Panc1 (cell line): ENCODE data around the gene EPHB2. TPM values are rescaled to one million over a fixed set of nuclear protein-coding genes. Genes with fewer than 3 reads are reported as not detected.
A peak's percentile ranks its signal among the peaks of the same experiment; 100 is the strongest.

Source experiments
- ATAC-seq: fragments of 200-7000 bp; cut with Tn5 transposase; 2 replicates; pipeline ENCODE4 v1.9.1; 2020; ENCODE audit warnings: mild to moderate bottlenecking, moderate library complexity
- BruUV-seq: library from RNA; stranded (reverse); fragments of 400-500 nt; replicated peaks from 2 replicates; lab custom pipeline; 2021; lab: Mats Ljungman, UMichigan
- CTCF ChIA-PET: fragments of 300-600 bp; sonication (Branson Sonifier 250); formaldehyde crosslinking; loops from one replicate; lab custom pipeline; 2022; ENCODE audit warnings: antibody characterized with exemption; lab: Charles Lee
- POLR2A ChIA-PET: fragments of 300-600 bp; sonication (Branson Sonifier 250); formaldehyde crosslinking; loops from one replicate; lab custom pipeline; 2022; ENCODE audit warnings: antibody characterized with exemption; lab: Charles Lee
- DNase-seq: peaks from one replicate; pipeline ENCODE4 v3.0.0-alpha.2; 2010; ENCODE audit warnings: low read depth, low spot score
- H3K27ac ChIP-seq: 2 replicates; pipeline ENCODE4 v1.5.1; 2011; ENCODE audit warnings: mild to moderate bottlenecking, low read length, inconsistent platforms
- H3K27me3 ChIP-seq: fragments of 200-500 bp; sonication (Bioruptor generic); 2 replicates; pipeline ENCODE4 v1.6.0; 2014; ENCODE audit warnings: low read length, inconsistent platforms; ENCODE audit not compliant: control insufficient read depth, insufficient read depth
- H3K36me3 ChIP-seq: fragments of 200-500 bp; sonication (Bioruptor generic); 2 replicates; pipeline ENCODE4 v1.5.1; 2014; ENCODE audit warnings: inconsistent platforms, mild to moderate bottlenecking, low read length, moderate library complexity; ENCODE audit not compliant: control insufficient read depth, insufficient read depth
- H3K4me1 ChIP-seq: 2 replicates; pipeline ENCODE4 v1.5.1; 2011; ENCODE audit warnings: inconsistent platforms, mild to moderate bottlenecking, low read length, moderate library complexity; ENCODE audit not compliant: control insufficient read depth, insufficient read depth
- H3K4me3 ChIP-seq, 2 experiments: 2 replicates each; pipeline ENCODE4 v1.5.1; 2011 to 2012; ENCODE audit warnings: low read depth in 2 of 2, low read length in 2 of 2, mild to moderate bottlenecking in 2 of 2, inconsistent platforms in 1 of 2, moderate library complexity in 1 of 2
- H3K9me3 ChIP-seq: fragments of 200-500 bp; sonication (Bioruptor generic); 2 replicates; pipeline ENCODE4 v1.5.1; 2014; ENCODE audit warnings: low read depth, mild to moderate bottlenecking, inconsistent platforms, low read length, moderate library complexity; ENCODE audit not compliant: control insufficient read depth, insufficient read depth
- CTCF ChIP-seq: fragments of 450-650 bp; IDR thresholded peaks from 2 replicates; pipeline ENCODE4 v1.5.1; 2017; ENCODE audit warnings: mild to moderate bottlenecking
- POLR2AphosphoS5 ChIP-seq: IDR thresholded peaks from 2 replicates; pipeline ENCODE4 v1.6.1; 2012; ENCODE audit warnings: mild to moderate bottlenecking, low read depth, low read length, moderate library complexity
- REST ChIP-seq, 2 experiments: IDR thresholded peaks; 2 replicates each; pipeline ENCODE4 v1.6.1; 2011 to 2012; ENCODE audit warnings: low read depth in 2 of 2, control low read depth in 1 of 2, low read length in 1 of 2, mild to moderate bottlenecking in 1 of 2, moderate library complexity in 1 of 2; ENCODE audit not compliant: insufficient read depth in 1 of 2
- SIN3A ChIP-seq: IDR thresholded peaks from 2 replicates; pipeline ENCODE4 v1.6.1; 2012; ENCODE audit warnings: low read depth, mild to moderate bottlenecking, low read length, moderate library complexity, borderline replicate concordance; ENCODE audit not compliant: insufficient read depth
- TCF7L2 ChIP-seq: IDR thresholded peaks from 2 replicates; pipeline ENCODE4 v1.6.1; 2011; ENCODE audit warnings: mild to moderate bottlenecking, low read depth, low read length, inconsistent platforms
- in situ Hi-C: cut with HindIII; loops from 2 replicates; pipeline ENCODE4 v1.10.0; 2016; ENCODE audit warnings: low sequenced_read_pairs, low pct_unique_long_range_greater_than_20kb
- intact Hi-C: fragments of 100-400 bp; cut with micrococcal nuclease; formaldehyde crosslinking; loops from one replicate; pipeline ENCODE4 v1.10.0; 2022; ENCODE audit not compliant: unreplicated experiment
- total RNA-seq: library from RNA; stranded (reverse); gene quantifications from one replicate; pipeline ENCODE4 v1.2.1, GENCODE V29; 2021; ENCODE audit not compliant: unreplicated experiment

Gene EPHB2
- total RNA-seq, 1 experiment from 2014 or later: 29.0 TPM

GRCh38 chr1:22739648-22740385 lies 29.2 kb downstream of the EPHB2 start:
- H3K4me1 ChIP-seq: peaks cover 33% of the 10 kb centered on the region
- peak; percentile 91 for ATAC-seq
- no TSS peak for BruUV-seq

GRCh38 chr1:22741118-22741517 lies 30.5 kb downstream of the EPHB2 start:
- ChIA-PET POLR2A (no interaction called here), CTCF (no interaction called here)
- BruUV-seq: no TSS peak
- in situ Hi-C loops (no loop called here), intact Hi-C loops (no loop called here)
- no peak for ATAC-seq
- H3K9me3 ChIP-seq: no peaks in the 10 kb centered on the region
- H3K4me1 ChIP-seq: peaks cover 31% of the 10 kb centered on the region
- no peaks in the 10 kb centered on the region for H3K36me3 ChIP-seq
- no peak overlapping the region for H3K4me3 ChIP-seq
- TF ChIP-seq POLR2AphosphoS5 (no peak), TCF7L2 (no peak), SIN3A (no peak), REST (IDR thresholded peaks at IDR 0.05; ENCODE audit: insufficient read depth in 1 of 2, low read depth in 2 of 2, low read length in 1 of 2) (no peak), CTCF (no peak)
- no peak overlapping the region for H3K27ac ChIP-seq
- no peaks in the 10 kb centered on the region for H3K27me3 ChIP-seq
- DNase-seq: no peak

More at GRCh38 chr1:22739648-22740385, 29.2 kb downstream of the EPHB2 start:
- POLR2A ChIA-PET: interaction anchor here (0.6 kb wide), 1 partner anchor 11 kb away, joined by 4 read pairs; no protein-coding TSS in a partner anchor
- Histone ChIP-seq H3K27me3 (no peaks in the 10 kb centered on the region), H3K36me3 (no peaks in the 10 kb centered on the region), H3K9me3 (no peaks in the 10 kb centered on the region), H3K4me3 (peak overlapping the region in 1 of 2 experiments; percentile 25; a peak in 2 of 4 replicates), H3K27ac (peak overlapping the region; percentile 83)
- in situ Hi-C loops (no loop called here), intact Hi-C loops (no loop called here)
- DNase-seq: peak; percentile 80
- CTCF ChIA-PET: interaction anchor here (0.6 to 0.7 kb wide), 3 partner anchors 8 to 191 kb away, joined by 4 to 6 read pairs (median 5); no protein-coding TSS in a partner anchor
- TF ChIP-seq REST (IDR thresholded peaks at IDR 0.05; ENCODE audit: insufficient read depth in 1 of 2, low read depth in 2 of 2, low read length in 1 of 2) (no peak), POLR2AphosphoS5 (peak; percentile 32; the same call in 1 of the 2 replicates)
